A673 (cell line): ENCODE measurements around the gene MEF2A.

Source experiments
- CTCF ChIP-seq: fragments of 300-800, 200-600 bp; sonication (generic); conservative IDR thresholded peaks from 2 replicates; pipeline ENCODE4 v1.5.1; 2017; ENCODE audit warnings: low read depth, mild to moderate bottlenecking, antibody characterized with exemption, low read length, moderate library complexity, mixed read lengths
- EZH2 ChIP-seq: fragments of 200-600 bp; sonication (generic); IDR thresholded peaks from 2 replicates; pipeline ENCODE4 v1.6.1; 2017; ENCODE audit warnings: borderline replicate concordance, low read depth, mild to moderate bottlenecking, mixed read lengths, antibody characterized with exemption, low read length; ENCODE audit not compliant: poor library complexity, severe bottlenecking

GRCh38 chr15:99565049-99565298, 810 bp upstream of the MEF2A start:
- TF ChIP-seq CTCF (no peak), EZH2 (no peak)
